GM21717 (cell line): ENCODE data around the gene PTPRZ1.

Source experiments
- ATAC-seq: cut with Tn5 transposase; IDR thresholded peaks from one replicate; pipeline ENCODE4 v1.9.1; 2021; ENCODE audit warnings: mild to moderate bottlenecking, moderate library complexity; ENCODE audit not compliant: unreplicated experiment

Gene PTPRZ1

GRCh38 chr7:121872831-121873288, at the start of gene PTPRZ1:
Gene PTPRZ1 (plus strand): TSS chr7:121873161. CDS start chr7:121873500, 339 bp downstream.
- ATAC-seq, result no peak

- no peak for ATAC-seq
Measured at GRCh38 chr7:121824276-121824675, 48.7 kb upstream of the PTPRZ1 start.

DNA sequence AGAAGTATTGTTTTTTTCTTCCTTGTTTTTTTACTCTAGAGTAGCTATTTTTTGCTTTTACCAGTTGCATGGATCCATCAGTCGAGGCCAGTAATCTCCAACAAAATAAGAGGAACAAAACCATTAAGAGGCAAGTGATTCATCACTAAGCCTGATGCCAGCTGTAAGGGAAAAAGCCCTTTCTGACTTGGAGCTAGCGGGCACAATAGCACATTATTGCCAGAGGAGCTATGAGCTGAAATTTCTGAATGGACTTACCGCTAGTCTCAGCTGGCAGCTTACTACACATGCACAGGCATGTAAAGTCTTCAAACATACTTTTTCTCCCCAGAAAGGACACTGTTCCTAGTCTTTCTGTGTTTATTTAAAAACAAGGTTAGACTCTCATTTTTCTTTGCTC, 41.6 kb upstream of the PTPRZ1 start:
- ATAC-seq, result no peak

- ATAC-seq, result no peak
Measured at GRCh38 chr7:121831801-121832200, 41.2 kb upstream of the PTPRZ1 start.

DNA sequence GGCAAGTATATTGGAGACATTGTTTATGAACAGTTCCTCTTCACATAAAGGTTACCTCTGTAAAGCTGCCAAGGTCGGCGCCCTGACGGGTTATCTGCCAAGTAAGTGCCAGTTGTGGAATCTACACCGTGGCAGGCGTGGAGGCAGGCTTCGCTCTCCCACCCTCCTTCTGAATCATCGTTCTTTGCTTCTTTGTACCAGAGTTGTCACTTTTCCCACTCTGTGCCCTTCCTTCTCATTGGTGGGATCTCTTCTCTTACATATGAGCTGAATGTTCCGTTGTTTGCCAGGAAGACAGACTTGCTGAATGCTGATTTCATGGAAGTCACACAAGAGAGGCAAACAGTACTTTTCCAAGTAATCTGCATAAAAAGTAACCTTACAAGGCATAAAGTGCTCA, 40.6 kb upstream of the PTPRZ1 start:
- ATAC-seq, result no peak

DNA sequence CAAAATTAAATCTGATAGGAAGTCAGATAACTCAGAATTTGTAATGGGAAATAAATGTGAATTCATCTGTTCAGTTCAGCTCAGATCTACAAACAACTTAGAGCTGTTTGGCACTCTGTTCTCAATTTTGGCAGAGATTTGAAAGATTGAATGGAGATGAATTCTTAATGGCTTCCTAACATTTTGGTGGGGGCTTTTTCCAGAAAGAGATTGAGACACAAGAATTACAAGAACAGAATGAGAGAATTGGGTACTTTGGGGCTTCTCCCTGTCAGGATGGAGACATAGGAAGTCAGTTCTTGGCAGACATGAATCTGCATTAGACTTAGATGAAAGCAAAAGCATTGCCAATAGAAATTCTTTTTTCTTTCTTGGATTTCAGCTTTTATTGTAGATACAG, 39.0 kb upstream of the PTPRZ1 start:
- no peak for ATAC-seq

GRCh38 chr7:121837462-121837861, 35.5 kb upstream of the PTPRZ1 start:
- ATAC-seq, result no peak

- ATAC-seq, result no peak
Measured at GRCh38 chr7:121847041-121847440, 25.9 kb upstream of the PTPRZ1 start.

DNA sequence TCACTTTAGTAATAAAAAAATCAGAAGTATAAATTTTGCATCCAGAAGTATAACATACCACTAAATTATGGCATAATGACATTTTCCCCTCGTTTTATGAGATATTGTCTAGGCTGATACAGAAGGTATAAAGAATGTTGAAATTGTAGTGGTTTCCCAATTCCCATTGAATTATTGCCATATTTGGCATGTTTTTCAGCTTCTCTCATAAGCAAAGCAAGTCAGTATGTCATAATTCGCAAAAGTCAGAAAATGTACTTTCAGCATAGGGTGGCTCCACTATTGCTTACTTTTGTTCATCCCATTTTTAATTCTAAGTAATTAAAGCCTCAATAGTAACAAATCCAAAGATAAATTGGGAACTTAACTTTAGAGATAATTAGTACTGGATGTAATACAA, 19.7 kb upstream of the PTPRZ1 start:
- ATAC-seq, result no peak

- no peak for ATAC-seq
Measured at GRCh38 chr7:121860953-121861352, 12.0 kb upstream of the PTPRZ1 start.

DNA sequence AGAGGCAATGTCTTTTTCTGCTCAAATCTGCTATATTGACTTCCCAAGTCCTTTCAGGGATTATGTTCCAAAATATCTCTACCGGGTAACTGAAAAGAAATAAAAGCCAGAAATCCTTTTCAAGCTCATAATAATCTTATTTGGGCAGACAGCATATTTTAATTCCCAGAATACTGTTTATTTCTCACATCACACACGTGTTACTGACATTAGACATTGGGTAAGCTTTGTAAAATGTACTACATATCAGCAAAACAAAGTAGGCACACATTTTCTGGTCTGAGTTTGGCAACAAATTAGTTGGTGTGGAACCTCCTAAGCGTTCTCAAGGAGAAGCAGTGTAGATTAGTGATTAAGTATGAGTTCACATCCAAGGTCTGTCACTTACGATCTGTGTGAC, 10.4 kb upstream of the PTPRZ1 start:
- ATAC-seq, result no peak

DNA sequence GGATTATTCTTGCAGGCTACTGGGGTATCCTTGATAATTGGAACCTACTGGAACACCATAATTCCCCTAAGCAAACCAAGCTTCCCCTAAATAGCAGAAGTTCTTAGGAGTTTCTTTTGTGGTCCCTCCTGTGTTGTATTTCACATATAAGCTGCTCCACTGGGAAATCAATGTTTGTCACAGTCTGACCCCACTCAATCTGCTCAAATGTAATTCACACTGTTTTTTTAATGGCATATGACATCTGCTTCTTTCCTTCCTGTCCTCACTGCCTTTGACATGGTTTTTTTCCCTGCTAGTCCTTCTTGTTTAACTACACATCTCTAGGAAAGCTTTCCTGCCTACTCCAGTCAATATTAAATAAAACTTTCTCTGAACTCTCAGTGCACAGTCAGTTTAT, 1.8 kb upstream of the PTPRZ1 start:
- ATAC-seq, result no peak

DNA sequence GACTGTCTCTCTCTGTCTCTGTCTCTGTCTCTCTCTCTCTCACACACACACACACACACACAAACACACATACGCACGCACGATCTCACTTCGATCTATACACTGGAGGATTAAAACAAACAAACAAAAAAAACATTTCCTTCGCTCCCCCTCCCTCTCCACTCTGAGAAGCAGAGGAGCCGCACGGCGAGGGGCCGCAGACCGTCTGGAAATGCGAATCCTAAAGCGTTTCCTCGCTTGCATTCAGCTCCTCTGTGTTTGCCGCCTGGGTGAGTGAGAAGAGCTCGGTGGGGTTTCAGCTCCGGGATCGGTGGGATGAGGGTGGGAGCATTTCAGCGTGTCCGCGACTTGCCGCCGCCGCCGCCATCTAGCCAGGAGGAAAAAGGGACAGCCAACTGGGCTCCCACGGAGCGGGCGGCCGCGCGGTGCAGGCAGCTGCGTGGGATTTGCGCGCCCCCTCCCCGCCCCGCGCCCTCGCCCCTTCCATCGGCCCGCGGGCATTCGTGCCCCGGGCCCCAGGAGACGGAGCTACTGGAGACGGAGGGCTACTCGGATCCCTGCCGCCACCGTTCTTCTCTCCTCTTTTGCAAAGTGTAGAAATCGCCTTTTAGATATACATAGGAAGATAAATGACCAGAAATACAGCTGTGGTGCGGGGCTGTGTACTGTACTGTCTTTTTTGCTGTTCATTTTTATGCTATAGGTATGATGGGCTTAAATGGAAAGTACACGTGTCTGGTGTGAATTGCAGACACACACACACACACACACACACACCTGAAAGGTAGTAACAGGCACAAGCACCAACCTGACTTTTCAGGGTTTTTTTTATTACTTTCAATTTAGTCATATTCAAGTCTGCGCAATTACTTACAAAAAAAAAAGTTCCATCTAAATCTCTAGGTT, 581 bp downstream of the PTPRZ1 start:
- no peak for ATAC-seq

DNA sequence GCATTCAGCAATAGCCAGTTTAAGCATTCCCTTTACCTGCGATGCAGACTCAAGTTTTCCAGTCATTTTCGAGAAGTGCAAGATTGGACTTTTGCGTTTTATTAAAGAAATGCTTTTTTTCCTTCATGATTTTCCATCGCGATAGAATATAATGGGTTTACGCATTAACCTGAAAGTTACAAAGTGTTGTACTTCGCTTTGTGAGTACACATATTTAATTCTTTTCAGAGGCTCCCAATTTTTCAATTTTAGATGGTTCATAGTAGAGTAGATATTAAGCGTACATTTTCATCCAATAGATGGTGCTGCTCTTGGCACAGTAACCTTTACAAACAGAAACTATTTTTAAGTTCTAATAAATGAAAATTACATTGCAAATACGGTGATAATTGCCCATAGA, 1.3 kb downstream of the PTPRZ1 start:
- ATAC-seq, result no peak

DNA sequence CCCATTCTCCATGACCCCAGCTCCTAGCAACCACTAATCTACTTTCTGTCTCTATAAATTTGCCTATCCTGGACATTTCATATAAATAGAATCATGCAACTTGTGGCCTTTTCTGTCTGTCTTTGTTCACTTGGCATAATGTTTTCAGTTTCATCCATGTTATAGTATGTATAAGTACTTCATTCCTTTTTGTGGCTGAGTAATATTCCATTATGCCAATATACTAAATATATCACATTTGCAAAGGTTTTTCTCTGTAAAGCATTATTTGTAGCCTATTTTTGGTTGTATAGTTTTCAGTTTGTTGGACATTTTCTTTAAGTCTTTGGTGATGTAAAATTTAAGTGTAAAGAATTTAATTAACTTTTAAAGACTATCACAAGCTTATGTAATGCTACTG, 2.2 kb downstream of the PTPRZ1 start:
- ATAC-seq, result no peak

DNA sequence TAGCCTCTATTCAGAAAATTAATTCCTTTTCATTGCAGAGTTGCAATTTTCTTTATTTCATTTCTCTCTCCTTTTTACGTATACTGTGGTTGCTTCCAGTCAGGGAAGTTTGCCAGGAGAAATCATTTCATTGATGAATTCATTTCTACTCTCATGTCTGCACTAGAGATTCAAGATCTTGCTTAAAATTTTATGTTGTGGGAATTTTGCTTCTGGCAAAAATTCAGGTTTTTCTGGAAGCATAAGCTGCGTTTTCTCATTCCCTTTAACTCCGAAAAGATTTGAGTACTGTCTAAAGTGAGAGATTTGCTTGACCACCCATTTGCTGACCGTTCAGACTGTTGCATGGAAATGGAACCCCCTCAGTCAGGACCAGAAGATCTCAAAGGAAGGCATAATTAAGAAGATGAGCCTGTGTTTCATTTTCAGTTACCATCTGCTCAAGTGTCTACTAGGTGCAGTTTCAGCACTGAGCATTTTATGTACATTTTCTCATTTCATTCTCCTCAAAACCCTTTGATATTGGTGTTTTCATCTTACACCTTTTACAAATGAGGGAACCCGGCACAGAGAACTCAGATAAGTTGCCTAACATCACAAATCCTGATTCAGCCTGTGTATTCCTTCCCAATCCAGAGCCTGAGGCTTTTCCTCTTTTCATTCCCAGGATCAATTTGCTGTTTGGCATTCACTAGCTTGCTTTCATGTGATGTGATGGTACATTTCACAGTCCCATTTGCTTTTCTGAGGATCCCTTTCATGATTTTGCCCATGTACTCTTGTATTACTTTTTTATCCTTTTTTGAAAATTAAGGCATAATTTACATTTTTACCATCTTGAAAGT, 3.9 kb downstream of the PTPRZ1 start:
- no peak for ATAC-seq

GRCh38 chr7:121878918-121879464, 6.0 kb downstream of the PTPRZ1 start:
- ATAC-seq, result no peak

DNA sequence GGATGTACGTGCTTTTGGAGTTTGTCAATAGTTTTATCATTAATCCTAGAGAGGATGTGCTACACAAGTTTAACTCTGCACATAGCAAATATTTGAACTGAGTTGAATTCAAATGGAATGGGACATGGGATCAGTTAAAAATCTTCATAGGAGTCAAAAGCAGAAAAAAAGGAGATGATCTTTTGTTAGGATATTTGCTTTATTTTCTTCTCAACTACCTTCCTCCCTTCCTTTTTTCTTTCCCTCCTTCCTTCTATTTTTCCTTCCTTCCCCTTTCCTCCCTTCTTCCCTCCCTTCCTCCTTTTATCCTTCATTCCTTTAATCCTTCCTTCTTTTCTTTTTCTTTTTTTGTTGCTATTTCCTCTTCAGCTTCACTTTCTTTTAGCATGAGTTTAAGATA, 6.6 kb downstream of the PTPRZ1 start:
- no peak for ATAC-seq

DNA sequence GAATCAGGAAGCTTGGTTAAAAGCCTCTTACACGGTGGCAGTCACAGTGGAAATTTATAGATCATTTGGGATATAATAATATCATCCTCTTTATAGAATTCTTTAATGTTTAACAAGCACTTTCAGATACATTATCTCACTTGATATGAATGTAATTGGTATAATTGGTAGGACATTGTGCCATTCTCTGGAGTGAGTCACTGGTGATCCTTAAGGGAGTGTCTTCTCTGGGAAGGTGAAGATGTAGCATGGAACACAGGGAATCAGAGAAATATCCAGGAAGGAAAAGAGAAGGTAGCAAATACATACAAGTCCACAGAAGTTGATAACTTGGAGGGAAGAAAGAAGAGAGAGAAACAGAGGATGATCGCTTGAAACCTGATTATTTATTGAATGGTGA, 9.8 kb downstream of the PTPRZ1 start:
- ATAC-seq, result no peak

GRCh38 chr7:121885166-121885920, 12.4 kb downstream of the PTPRZ1 start:
- ATAC-seq, result no peak

- no peak for ATAC-seq
Measured at GRCh38 chr7:121887634-121888033, 14.7 kb downstream of the PTPRZ1 start.
